HG02973 (cell line): Measurements from ENCODE around the gene CYTH3.

Experiments used
- ATAC-seq: cut with Tn5 transposase; IDR thresholded peaks from one replicate; pipeline ENCODE4 v1.9.1; 2021; ENCODE audit warnings: moderate library complexity; ENCODE audit not compliant: unreplicated experiment

The CYTH3 gene

DNA sequence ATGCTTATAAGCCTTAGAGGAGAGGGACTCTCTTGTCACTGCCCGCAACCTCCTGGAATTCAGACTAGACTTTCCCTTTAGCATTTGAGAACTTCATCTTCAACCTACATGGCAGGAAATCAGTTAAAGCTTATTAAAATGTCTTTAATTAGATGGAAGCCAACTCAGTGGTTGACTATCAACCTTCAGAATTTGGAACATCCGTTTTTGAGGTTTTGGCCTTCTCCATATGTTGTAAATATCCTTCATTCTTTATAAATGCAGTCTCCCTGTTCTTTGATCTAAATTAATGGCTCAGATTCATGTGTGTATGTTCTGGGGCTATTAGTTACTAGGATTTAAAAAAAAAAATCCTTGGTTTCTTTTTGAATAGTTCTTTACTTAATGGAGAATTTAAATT, 156.2 kb downstream of the CYTH3 start:
- ATAC-seq: no peak
